Hepatocyte (in vitro differentiated cells): Measurements from ENCODE around the gene KIAA0825. TPM values are rescaled to one million over a fixed set of nuclear protein-coding genes. Genes with fewer than 3 reads are reported as not detected.

Source experiments
- DNase-seq: peaks from one replicate; pipeline ENCODE4 v3.0.0-alpha.2; 2016; ENCODE audit warnings: low spot score
- H2AFZ ChIP-seq: fragments of 200-600 bp; sonication (generic); 2 replicates; pipeline ENCODE4 v1.6.0; 2016; ENCODE audit warnings: antibody characterized with exemption, mild to moderate bottlenecking
- H3K27ac ChIP-seq: fragments of 200-600 bp; sonication (generic); 2 replicates; pipeline ENCODE4 v1.5.1; 2016; ENCODE audit warnings: mild to moderate bottlenecking
- H3K27me3 ChIP-seq: fragments of 200-600 bp; sonication (generic); 2 replicates; pipeline ENCODE4 v1.6.1; 2016
- H3K36me3 ChIP-seq: fragments of 200-600 bp; sonication (generic); replicated peaks from 2 replicates; pipeline ENCODE4 v1.5.1; 2016; ENCODE audit warnings: low read depth; ENCODE audit not compliant: insufficient read depth
- H3K4me1 ChIP-seq: fragments of 200-600 bp; sonication (generic); 2 replicates; pipeline ENCODE4 v1.5.1; 2016; ENCODE audit warnings: mild to moderate bottlenecking, moderate library complexity; ENCODE audit not compliant: insufficient read depth
- H3K4me2 ChIP-seq: fragments of 200-600 bp; sonication (generic); 2 replicates; pipeline ENCODE4 v1.6.0; 2016
- H3K4me3 ChIP-seq: fragments of 200-600 bp; sonication (generic); 2 replicates; pipeline ENCODE4 v1.5.1; 2016; ENCODE audit warnings: mild to moderate bottlenecking
- H3K79me2 ChIP-seq: fragments of 200-600 bp; sonication (generic); 2 replicates; pipeline ENCODE4 v1.6.0; 2017; ENCODE audit warnings: mild to moderate bottlenecking
- H3K9me2 ChIP-seq: fragments of 200-600 bp; sonication (generic); replicated peaks from 2 replicates; pipeline ENCODE4 v1.6.0; 2017; ENCODE audit warnings: mild to moderate bottlenecking; ENCODE audit not compliant: insufficient read depth
- H3K9me3 ChIP-seq: fragments of 200-600 bp; sonication (generic); 2 replicates; pipeline ENCODE4 v1.5.1; 2016; ENCODE audit warnings: low read depth, mild to moderate bottlenecking
- H4K20me1 ChIP-seq: fragments of 200-600 bp; sonication (generic); 2 replicates; pipeline ENCODE4 v1.6.0; 2016; ENCODE audit warnings: mild to moderate bottlenecking; ENCODE audit not compliant: insufficient read depth, poor library complexity, severe bottlenecking
- CTCF ChIP-seq: fragments of 200-600 bp; sonication (generic); IDR thresholded peaks from 2 replicates; pipeline ENCODE4 v1.5.1; 2016; ENCODE audit warnings: antibody characterized with exemption, mild to moderate bottlenecking; ENCODE audit not compliant: poor library complexity
- EZH2 ChIP-seq: fragments of 200-600 bp; sonication (generic); IDR thresholded peaks from 2 replicates; pipeline ENCODE4 v1.6.1; 2016; ENCODE audit warnings: antibody characterized with exemption, mild to moderate bottlenecking, borderline replicate concordance
- EZH2phosphoT487 ChIP-seq: fragments of 200-600 bp; sonication (generic); IDR thresholded peaks from one replicate; pipeline ENCODE4 v1.6.1; 2018; ENCODE audit warnings: antibody characterized with exemption, mild to moderate bottlenecking, low read depth, moderate library complexity; ENCODE audit not compliant: unreplicated experiment, severe bottlenecking
- WGBS: methylation state at CpG from one replicate; pipeline ENCODE4 v1.1.6; 2016; ENCODE audit warnings: low lambda C conversion rate; ENCODE audit errors: missing lambda C conversion rate; 5-methylcytosine and 5-hydroxymethylcytosine counted together
- polyA plus RNA-seq: library from polyadenylated mRNA; unstranded; fragments of >200 nt; fragmentation: Nextera tagmentation; extraction: Ambion mirVana; gene quantifications from 2 replicates; pipeline ENCODE4 v1.2.1, GENCODE V29; 2016
- total RNA-seq: library from RNA; depleted of rRNA; stranded (reverse); fragments of >200 nt; gene quantifications from 2 replicates; pipeline ENCODE4 v1.2.3, GENCODE V29; 2014

Gene KIAA0825
- total and polyA plus RNA-seq, 2 experiments from 2014 or later: 2.1 to 4.5 TPM

- Histone ChIP-seq H3K4me1 (no peaks in the 10 kb centered on the region), H2AFZ (no peak overlapping the region), H3K9me2 (no peaks in the 10 kb centered on the region), H4K20me1 (no peaks in the 10 kb centered on the region), H3K4me2 (no peak overlapping the region), H3K9me3 (no peaks in the 10 kb centered on the region), H3K4me3 (no peak overlapping the region), H3K79me2 (no peaks in the 10 kb centered on the region), H3K27ac (no peak overlapping the region), H3K36me3 (no peaks in the 10 kb centered on the region), H3K27me3 (no peaks in the 10 kb centered on the region)
- no peak for DNase-seq
- 83% methylated on average over 2 of the region's 2 CpGs for WGBS
- TF ChIP-seq EZH2: no peak
- no peak for TF ChIP-seq CTCF
- TF ChIP-seq EZH2phosphoT487: no peak
Observed at GRCh38 chr5:94168151-94168550, 450.3 kb downstream of the KIAA0825 start.

DNA sequence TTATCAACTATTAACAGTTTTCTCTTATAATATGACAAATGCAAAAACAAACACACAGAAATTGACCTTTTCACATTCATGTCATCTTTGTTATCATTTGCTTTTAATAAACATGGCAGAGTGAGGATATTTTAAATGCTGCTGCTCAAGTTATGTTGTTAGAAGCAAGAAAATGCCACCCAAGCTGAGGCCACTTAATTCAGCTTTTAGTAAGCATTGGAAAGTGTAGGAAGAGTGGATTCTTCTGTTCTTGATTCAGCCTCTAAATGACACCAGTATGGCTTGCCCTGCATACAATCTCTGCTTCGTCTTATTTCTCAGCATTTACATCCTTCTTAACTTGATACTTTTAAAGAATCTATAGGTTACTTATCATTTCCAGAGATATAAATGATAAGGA lies 456.6 kb downstream of the KIAA0825 start:
- no peak for DNase-seq
- Histone ChIP-seq H3K4me2 (no peak overlapping the region), H3K27me3 (no peaks in the 10 kb centered on the region), H3K27ac (no peak overlapping the region), H2AFZ (no peak overlapping the region), H3K4me1 (no peaks in the 10 kb centered on the region), H4K20me1 (no peaks in the 10 kb centered on the region), H3K4me3 (no peak overlapping the region), H3K36me3 (no peaks in the 10 kb centered on the region), H3K79me2 (no peaks in the 10 kb centered on the region), H3K9me2 (no peaks in the 10 kb centered on the region), H3K9me3 (no peaks in the 10 kb centered on the region)
- TF ChIP-seq EZH2phosphoT487: no peak
- 93% methylated on average over 1 of the region's 1 CpG for WGBS

GRCh38 chr5:94159144-94159543 lies 459.3 kb downstream of the KIAA0825 start:
- 86% methylated on average over 4 of the region's 4 CpGs for WGBS

More at GRCh38 chr5:94159144-94159543, 459.3 kb downstream of the KIAA0825 start:
- no peaks in the 10 kb centered on the region for H3K9me2 ChIP-seq
- no peaks in the 10 kb centered on the region for H3K36me3 ChIP-seq
- H3K9me3 ChIP-seq: no peaks in the 10 kb centered on the region
- H2AFZ ChIP-seq: no peak overlapping the region
- H4K20me1 ChIP-seq: no peaks in the 10 kb centered on the region
- H3K27me3 ChIP-seq: no peaks in the 10 kb centered on the region
- TF ChIP-seq EZH2: no peak
- no peak for TF ChIP-seq EZH2phosphoT487
- no peak for TF ChIP-seq CTCF
- H3K4me2 ChIP-seq: no peak overlapping the region
- H3K27ac ChIP-seq: no peak overlapping the region
- DNase-seq: no peak
- H3K4me3 ChIP-seq: no peak overlapping the region
- no peaks in the 10 kb centered on the region for H3K4me1 ChIP-seq
- no peaks in the 10 kb centered on the region for H3K79me2 ChIP-seq
